ENCODE measurements around the gene OR8S1. TPM values are rescaled to one million over a fixed set of nuclear protein-coding genes. Genes with fewer than 3 reads are reported as not detected.
"Not testable (repeated sequence)": the region's sequence is repeated elsewhere in the genome, so short reads cannot be mapped to it uniquely, and the experiment has no call there.

Gene OR8S1
- total RNA-seq, 4 donors from 2014 or later, result not detected

GRCh38 chr12:48489012-48489411, 36.4 kb upstream of the OR8S1 start:
- H3K36me3 ChIP-seq, result no peaks in the 10 kb centered on the region
- H3K27me3 ChIP-seq, result no peaks in the 10 kb centered on the region
- TF ChIP-seq POLR2A (IDR thresholded peaks at IDR 0.05) (no peak), EP300 (IDR thresholded peaks at IDR 0.05) (no peak), POLR2AphosphoS5 (IDR thresholded peaks at IDR 0.05) (no peak)
- TF ChIP-seq, protein P1, sequence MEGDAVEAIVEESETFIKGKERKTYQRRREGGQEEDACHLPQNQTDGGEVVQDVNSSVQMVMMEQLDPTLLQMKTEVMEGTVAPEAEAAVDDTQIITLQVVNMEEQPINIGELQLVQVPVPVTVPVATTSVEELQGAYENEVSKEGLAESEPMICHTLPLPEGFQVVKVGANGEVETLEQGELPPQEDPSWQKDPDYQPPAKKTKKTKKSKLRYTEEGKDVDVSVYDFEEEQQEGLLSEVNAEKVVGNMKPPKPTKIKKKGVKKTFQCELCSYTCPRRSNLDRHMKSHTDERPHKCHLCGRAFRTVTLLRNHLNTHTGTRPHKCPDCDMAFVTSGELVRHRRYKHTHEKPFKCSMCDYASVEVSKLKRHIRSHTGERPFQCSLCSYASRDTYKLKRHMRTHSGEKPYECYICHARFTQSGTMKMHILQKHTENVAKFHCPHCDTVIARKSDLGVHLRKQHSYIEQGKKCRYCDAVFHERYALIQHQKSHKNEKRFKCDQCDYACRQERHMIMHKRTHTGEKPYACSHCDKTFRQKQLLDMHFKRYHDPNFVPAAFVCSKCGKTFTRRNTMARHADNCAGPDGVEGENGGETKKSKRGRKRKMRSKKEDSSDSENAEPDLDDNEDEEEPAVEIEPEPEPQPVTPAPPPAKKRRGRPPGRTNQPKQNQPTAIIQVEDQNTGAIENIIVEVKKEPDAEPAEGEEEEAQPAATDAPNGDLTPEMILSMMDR (IDR thresholded peaks at IDR 0.05), result no peak
- H3K4me3 ChIP-seq, result no peak overlapping the region
- ATAC-seq, result no peak
- 50 to 60% methylated on average over 1 to 2 of the region's 2 CpGs for WGBS, 2 donors (ENCODE audit: low coverage in 1 of 2)
- H3K9me3 ChIP-seq, result no peaks in the 10 kb centered on the region
- H3K27ac ChIP-seq, result no peak overlapping the region
- no peaks in the 10 kb centered on the region for H3K4me1 ChIP-seq

GRCh38 chr12:48489456-48489855, 36.0 kb upstream of the OR8S1 start:
- H3K27ac ChIP-seq, H3K27me3 ChIP-seq, H3K4me3 ChIP-seq, H3K36me3 ChIP-seq, H3K9me3 ChIP-seq, H3K4me1 ChIP-seq, ATAC-seq: not testable (repeated sequence)
- WGBS, 2 donors (ENCODE audit: low coverage in 1 of 2), result 50 to 81% methylated on average over 1 to 7 of the region's 7 CpGs

DNA sequence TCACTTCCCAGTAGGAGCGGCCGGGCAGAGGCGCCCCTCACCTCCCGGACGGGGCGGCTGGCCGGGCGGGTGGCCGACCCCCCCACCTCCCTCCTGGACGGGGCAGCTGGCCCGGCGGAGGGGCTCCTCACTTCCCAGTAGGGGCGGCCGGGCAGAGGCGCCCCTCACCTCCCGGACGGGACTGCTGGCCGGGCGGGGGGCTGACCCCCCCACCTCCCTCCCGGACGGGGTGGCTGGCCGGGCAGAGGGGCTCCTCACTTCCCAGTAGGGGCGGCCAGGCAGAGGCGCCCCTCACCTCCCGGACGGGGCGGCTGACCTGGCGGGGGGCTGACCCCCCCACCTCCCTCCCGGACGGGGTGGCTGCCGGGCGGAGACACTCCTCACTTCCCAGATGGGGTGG, 25.2 kb upstream of the OR8S1 start:
- no CpG with 5 or more reads among the region's 32 CpGs for WGBS, 2 donors (ENCODE audit: low coverage in 1 of 2)
- ATAC-seq, result not testable (repeated sequence)

GRCh38 chr12:48506836-48507235, 18.6 kb upstream of the OR8S1 start:
- not testable (repeated sequence) for H3K4me3 ChIP-seq, H3K4me1 ChIP-seq, ATAC-seq, H3K27me3 ChIP-seq, H3K9me3 ChIP-seq, H3K36me3 ChIP-seq, H3K27ac ChIP-seq
- WGBS, 2 donors (ENCODE audit: low coverage in 1 of 2), result 67 to 80% methylated on average over 1 to 2 of the region's 2 CpGs

More for the DNA sequence above, 25.2 kb upstream of the OR8S1 start:
- not testable (repeated sequence) for H3K4me1 ChIP-seq, H3K36me3 ChIP-seq, H3K27me3 ChIP-seq, H3K9me3 ChIP-seq, H3K4me3 ChIP-seq, H3K27ac ChIP-seq

- no peaks in the 10 kb centered on the region for H3K27me3 ChIP-seq
- H3K4me3 ChIP-seq, result no peak overlapping the region
- TF ChIP-seq, protein P1 (IDR thresholded peaks at IDR 0.05), result no peak
- TF ChIP-seq POLR2AphosphoS5 (IDR thresholded peaks at IDR 0.05) (no peak), EP300 (IDR thresholded peaks at IDR 0.05) (no peak), POLR2A (IDR thresholded peaks at IDR 0.05) (no peak)
- H3K36me3 ChIP-seq, result no peaks in the 10 kb centered on the region
- no peak for ATAC-seq
- no peak overlapping the region for H3K27ac ChIP-seq
- no peaks in the 10 kb centered on the region for H3K4me1 ChIP-seq
- no peaks in the 10 kb centered on the region for H3K9me3 ChIP-seq
- 46 to 67% methylated on average over 2 of the region's 2 CpGs for WGBS, 2 donors (ENCODE audit: low coverage in 1 of 2)
Measured at GRCh38 chr12:48508987-48509386, 16.4 kb upstream of the OR8S1 start.

GRCh38 chr12:48510111-48510510, 15.3 kb upstream of the OR8S1 start:
- WGBS, 2 donors (ENCODE audit: low coverage in 1 of 2), result 17 to 33% methylated on average over 1 of the region's 1 CpG
- no peaks in the 10 kb centered on the region for H3K9me3 ChIP-seq
- no peaks in the 10 kb centered on the region for H3K27me3 ChIP-seq
- no peaks in the 10 kb centered on the region for H3K36me3 ChIP-seq
- no peak for ATAC-seq
- no peak overlapping the region for H3K27ac ChIP-seq
- no peaks in the 10 kb centered on the region for H3K4me1 ChIP-seq
- no peak overlapping the region for H3K4me3 ChIP-seq
- TF ChIP-seq EP300 (IDR thresholded peaks at IDR 0.05), result no peak
- no peak for TF ChIP-seq POLR2A (IDR thresholded peaks at IDR 0.05)
- TF ChIP-seq, protein P1 (IDR thresholded peaks at IDR 0.05), result no peak
- no peak for TF ChIP-seq POLR2AphosphoS5 (IDR thresholded peaks at IDR 0.05)

- no peak overlapping the region for H3K27ac ChIP-seq
- no peaks in the 10 kb centered on the region for H3K4me1 ChIP-seq
- 41 to 75% methylated on average over 2 of the region's 2 CpGs for WGBS, 2 donors (ENCODE audit: low coverage in 1 of 2)
- H3K4me3 ChIP-seq, result no peak overlapping the region
- TF ChIP-seq POLR2AphosphoS5 (IDR thresholded peaks at IDR 0.05) (no peak), POLR2A (IDR thresholded peaks at IDR 0.05) (no peak), EP300 (IDR thresholded peaks at IDR 0.05) (no peak)
- TF ChIP-seq, protein P1 (IDR thresholded peaks at IDR 0.05), result no peak
- H3K27me3 ChIP-seq, result no peaks in the 10 kb centered on the region
- H3K9me3 ChIP-seq, result no peaks in the 10 kb centered on the region
- no peaks in the 10 kb centered on the region for H3K36me3 ChIP-seq
- no peak for ATAC-seq
Measured at GRCh38 chr12:48512855-48513254, 12.6 kb upstream of the OR8S1 start.
